Liver (tissue), 9 donors: ENCODE results near the gene GK. TPM values are rescaled to one million over a fixed set of nuclear protein-coding genes. Genes with fewer than 3 reads are reported as not detected.
"Not testable (repeated sequence)": the region's sequence is repeated elsewhere in the genome, so short reads cannot be mapped to it uniquely, and the experiment has no call there.

Experiments
- DNase-seq: peaks from one replicate; pipeline ENCODE4 v3.0.0-alpha.2; 2017; ENCODE audit warnings: low spot score
- H3K27ac ChIP-seq, 2 donors: one replicate each; pipeline ENCODE4 v1.7.0; 2013; ENCODE audit warnings: inconsistent platforms in 2 of 2, low read length in 2 of 2, control low read depth in 1 of 2, low read depth in 1 of 2, mild to moderate bottlenecking in 1 of 2
- H3K27me3 ChIP-seq, 4 donors: one replicate each; pipeline versions ENCODE4 v1.6.1 to v1.7.0; 2013; ENCODE audit warnings: low read length in 3 of 4, inconsistent platforms in 1 of 4, mild to moderate bottlenecking in 1 of 4, moderate library complexity in 1 of 4; ENCODE audit not compliant: control insufficient read depth in 4 of 4, insufficient read depth in 4 of 4
- H3K36me3 ChIP-seq, 4 donors: one replicate each; pipeline versions ENCODE4 v1.6.1 to v1.7.0; 2013; ENCODE audit warnings: low read length in 3 of 4, mild to moderate bottlenecking in 3 of 4, low read depth in 1 of 4, moderate library complexity in 1 of 4; ENCODE audit not compliant: control insufficient read depth in 4 of 4, insufficient read depth in 3 of 4
- H3K4me1 ChIP-seq, 4 donors: one replicate each; pipeline versions ENCODE4 v1.6.1 to v1.7.0; 2013; ENCODE audit warnings: low read length in 3 of 4, mild to moderate bottlenecking in 3 of 4, moderate library complexity in 1 of 4; ENCODE audit not compliant: control insufficient read depth in 4 of 4, insufficient read depth in 4 of 4
- H3K4me3 ChIP-seq, 3 donors: one replicate each; pipeline versions ENCODE4 v1.6.1 to v1.7.0; 2013; ENCODE audit warnings: low read length in 3 of 3, control low read depth in 1 of 3, low read depth in 1 of 3, mild to moderate bottlenecking in 1 of 3
- H3K9ac ChIP-seq, 2 donors: one replicate each; pipeline ENCODE4 v1.7.0; 2013; ENCODE audit warnings: low read length in 2 of 2, mild to moderate bottlenecking in 2 of 2, moderate library complexity in 2 of 2, control low read depth in 1 of 2, low read depth in 1 of 2
- H3K9me3 ChIP-seq, 4 donors: one replicate each; pipeline versions ENCODE4 v1.6.1 to v1.7.0; 2013; ENCODE audit warnings: low read length in 3 of 4; ENCODE audit not compliant: control insufficient read depth in 4 of 4
- FOXA2 ChIP-seq: IDR thresholded peaks from 2 replicates; pipeline ENCODE4 v1.6.1; 2016; ENCODE audit warnings: antibody characterized with exemption
- HNF4G ChIP-seq: IDR thresholded peaks from 2 replicates; pipeline ENCODE4 v1.6.1; 2016; ENCODE audit warnings: antibody characterized with exemption
- JUND ChIP-seq, 2 donors: IDR thresholded peaks; 2 replicates each; pipeline ENCODE4 v1.6.1; 2016; ENCODE audit warnings: antibody characterized with exemption in 2 of 2
- NR2F2 ChIP-seq: IDR thresholded peaks from 2 replicates; pipeline ENCODE4 v1.6.1; 2016; ENCODE audit warnings: antibody characterized with exemption
- RAD21 ChIP-seq, 2 donors: IDR thresholded peaks; 2 replicates each; pipeline ENCODE4 v1.6.1; 2016; ENCODE audit warnings: antibody characterized with exemption in 2 of 2, mild to moderate bottlenecking in 2 of 2
- RXRA ChIP-seq, 2 donors: IDR thresholded peaks; 2 replicates each; pipeline ENCODE4 v1.6.1; 2017 to 2018; ENCODE audit warnings: antibody characterized with exemption in 2 of 2, mild to moderate bottlenecking in 1 of 2
- TAF1 ChIP-seq: conservative IDR thresholded peaks from 2 replicates; pipeline ENCODE4 v1.6.1; 2016; ENCODE audit warnings: antibody characterized with exemption, mild to moderate bottlenecking
- YY1 ChIP-seq: IDR thresholded peaks from 2 replicates; pipeline ENCODE4 v1.6.1; 2016; ENCODE audit warnings: antibody characterized with exemption, mild to moderate bottlenecking
- WGBS: extraction: QIAGEN DNeasy Blood & Tissue Kit; methylation state at CpG from one replicate; pipeline ENCODE4 v1.1.7; 2013; 5-methylcytosine and 5-hydroxymethylcytosine counted together
- polyA plus RNA-seq, 2 donors: library from polyadenylated mRNA; stranded (reverse) in 1 of 2; unstranded in 1 of 2; fragments of 200-250 nt in 1 of 2; fragments of >200 nt in 1 of 2; fragmentation: Nextera tagmentation in 1 of 2; extraction: Ambion mirVana in 1 of 2; gene quantifications; one replicate each; pipeline versions ENCODE4 v1.2.1 to v1.2.3, GENCODE V29; 2013 to 2015
- total RNA-seq, 2 donors: library from RNA; depleted of rRNA; stranded (reverse); fragments of >200 nt; gene quantifications; one replicate each; pipeline ENCODE4 v1.2.3, GENCODE V29; 2014
- TF ChIP-seq, protein P1 (sequence below): fragments of 150-350 bp; IDR thresholded peaks from 2 replicates; pipeline ENCODE4 v1.5.1; 2017; ENCODE audit warnings: improper control_type of control experiment, low read depth, low read length; ENCODE audit not compliant: missing input control
- TF ChIP-seq, protein P2 (sequence below): IDR thresholded peaks from 2 replicates; pipeline ENCODE4 v1.6.1; 2016; ENCODE audit warnings: antibody characterized with exemption, mild to moderate bottlenecking
- TF ChIP-seq, protein P3 (sequence below): IDR thresholded peaks from 2 replicates; pipeline ENCODE4 v1.6.1; 2016; ENCODE audit warnings: antibody characterized with exemption
- donor health status: healthy.
- donor health status: healthy.
- donor health status: healthy.
- donor health status: healthy.
- donor health status: healthy.

GK gene
- total and polyA plus RNA-seq, 4 donors = 27.9 to 145 (median 44.0) TPM

DNA sequence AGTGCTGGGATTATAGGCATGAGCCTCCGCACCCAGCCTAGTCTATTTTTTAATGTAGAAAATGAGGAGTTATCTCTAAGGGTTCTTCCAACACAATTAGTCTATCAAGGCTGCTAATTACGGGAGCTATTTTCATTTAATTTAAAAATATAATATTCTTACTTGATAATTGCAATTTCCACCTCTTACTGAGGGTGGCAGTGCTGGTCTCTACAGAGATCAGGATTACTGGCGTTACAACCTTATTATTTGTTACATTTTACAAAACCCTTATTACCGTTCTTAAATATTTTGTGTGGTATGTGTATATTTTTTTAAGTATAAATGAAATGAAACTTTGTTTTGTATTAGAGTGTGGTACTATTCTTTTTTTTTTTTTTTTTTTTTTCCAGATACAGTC lies 17.6 kb upstream of the GK start:
- Histone ChIP-seq H3K4me3 (no peak overlapping the region), H3K27ac (no peak overlapping the region), H3K27me3 (no peaks in the 10 kb centered on the region), H3K36me3 (no peaks in the 10 kb centered on the region), H3K4me1 (peaks cover 0 to 2% (median 0%) of the 10 kb centered on the region in 4 donors), H3K9ac (no peak overlapping the region), H3K9me3 (no peaks in the 10 kb centered on the region)
- WGBS = 34% methylated on average over 4 of the region's 4 CpGs
- TF ChIP-seq YY1 (no peak), HNF4G (no peak), FOXA2 (no peak), NR2F2 (no peak), TAF1 (no peak), RXRA (IDR thresholded peaks at IDR 0.05) (no peak), RAD21 (IDR thresholded peaks at IDR 0.05) (peak; percentile 78)
- TF ChIP-seq, protein P1, sequence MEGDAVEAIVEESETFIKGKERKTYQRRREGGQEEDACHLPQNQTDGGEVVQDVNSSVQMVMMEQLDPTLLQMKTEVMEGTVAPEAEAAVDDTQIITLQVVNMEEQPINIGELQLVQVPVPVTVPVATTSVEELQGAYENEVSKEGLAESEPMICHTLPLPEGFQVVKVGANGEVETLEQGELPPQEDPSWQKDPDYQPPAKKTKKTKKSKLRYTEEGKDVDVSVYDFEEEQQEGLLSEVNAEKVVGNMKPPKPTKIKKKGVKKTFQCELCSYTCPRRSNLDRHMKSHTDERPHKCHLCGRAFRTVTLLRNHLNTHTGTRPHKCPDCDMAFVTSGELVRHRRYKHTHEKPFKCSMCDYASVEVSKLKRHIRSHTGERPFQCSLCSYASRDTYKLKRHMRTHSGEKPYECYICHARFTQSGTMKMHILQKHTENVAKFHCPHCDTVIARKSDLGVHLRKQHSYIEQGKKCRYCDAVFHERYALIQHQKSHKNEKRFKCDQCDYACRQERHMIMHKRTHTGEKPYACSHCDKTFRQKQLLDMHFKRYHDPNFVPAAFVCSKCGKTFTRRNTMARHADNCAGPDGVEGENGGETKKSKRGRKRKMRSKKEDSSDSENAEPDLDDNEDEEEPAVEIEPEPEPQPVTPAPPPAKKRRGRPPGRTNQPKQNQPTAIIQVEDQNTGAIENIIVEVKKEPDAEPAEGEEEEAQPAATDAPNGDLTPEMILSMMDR = peak; percentile 43
- TF ChIP-seq, protein P2, sequence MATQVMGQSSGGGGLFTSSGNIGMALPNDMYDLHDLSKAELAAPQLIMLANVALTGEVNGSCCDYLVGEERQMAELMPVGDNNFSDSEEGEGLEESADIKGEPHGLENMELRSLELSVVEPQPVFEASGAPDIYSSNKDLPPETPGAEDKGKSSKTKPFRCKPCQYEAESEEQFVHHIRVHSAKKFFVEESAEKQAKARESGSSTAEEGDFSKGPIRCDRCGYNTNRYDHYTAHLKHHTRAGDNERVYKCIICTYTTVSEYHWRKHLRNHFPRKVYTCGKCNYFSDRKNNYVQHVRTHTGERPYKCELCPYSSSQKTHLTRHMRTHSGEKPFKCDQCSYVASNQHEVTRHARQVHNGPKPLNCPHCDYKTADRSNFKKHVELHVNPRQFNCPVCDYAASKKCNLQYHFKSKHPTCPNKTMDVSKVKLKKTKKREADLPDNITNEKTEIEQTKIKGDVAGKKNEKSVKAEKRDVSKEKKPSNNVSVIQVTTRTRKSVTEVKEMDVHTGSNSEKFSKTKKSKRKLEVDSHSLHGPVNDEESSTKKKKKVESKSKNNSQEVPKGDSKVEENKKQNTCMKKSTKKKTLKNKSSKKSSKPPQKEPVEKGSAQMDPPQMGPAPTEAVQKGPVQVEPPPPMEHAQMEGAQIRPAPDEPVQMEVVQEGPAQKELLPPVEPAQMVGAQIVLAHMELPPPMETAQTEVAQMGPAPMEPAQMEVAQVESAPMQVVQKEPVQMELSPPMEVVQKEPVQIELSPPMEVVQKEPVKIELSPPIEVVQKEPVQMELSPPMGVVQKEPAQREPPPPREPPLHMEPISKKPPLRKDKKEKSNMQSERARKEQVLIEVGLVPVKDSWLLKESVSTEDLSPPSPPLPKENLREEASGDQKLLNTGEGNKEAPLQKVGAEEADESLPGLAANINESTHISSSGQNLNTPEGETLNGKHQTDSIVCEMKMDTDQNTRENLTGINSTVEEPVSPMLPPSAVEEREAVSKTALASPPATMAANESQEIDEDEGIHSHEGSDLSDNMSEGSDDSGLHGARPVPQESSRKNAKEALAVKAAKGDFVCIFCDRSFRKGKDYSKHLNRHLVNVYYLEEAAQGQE = no peak
- TF ChIP-seq, protein P3, sequence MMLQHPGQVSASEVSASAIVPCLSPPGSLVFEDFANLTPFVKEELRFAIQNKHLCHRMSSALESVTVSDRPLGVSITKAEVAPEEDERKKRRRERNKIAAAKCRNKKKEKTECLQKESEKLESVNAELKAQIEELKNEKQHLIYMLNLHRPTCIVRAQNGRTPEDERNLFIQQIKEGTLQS = no peak
- DNase-seq = no peak

DNA sequence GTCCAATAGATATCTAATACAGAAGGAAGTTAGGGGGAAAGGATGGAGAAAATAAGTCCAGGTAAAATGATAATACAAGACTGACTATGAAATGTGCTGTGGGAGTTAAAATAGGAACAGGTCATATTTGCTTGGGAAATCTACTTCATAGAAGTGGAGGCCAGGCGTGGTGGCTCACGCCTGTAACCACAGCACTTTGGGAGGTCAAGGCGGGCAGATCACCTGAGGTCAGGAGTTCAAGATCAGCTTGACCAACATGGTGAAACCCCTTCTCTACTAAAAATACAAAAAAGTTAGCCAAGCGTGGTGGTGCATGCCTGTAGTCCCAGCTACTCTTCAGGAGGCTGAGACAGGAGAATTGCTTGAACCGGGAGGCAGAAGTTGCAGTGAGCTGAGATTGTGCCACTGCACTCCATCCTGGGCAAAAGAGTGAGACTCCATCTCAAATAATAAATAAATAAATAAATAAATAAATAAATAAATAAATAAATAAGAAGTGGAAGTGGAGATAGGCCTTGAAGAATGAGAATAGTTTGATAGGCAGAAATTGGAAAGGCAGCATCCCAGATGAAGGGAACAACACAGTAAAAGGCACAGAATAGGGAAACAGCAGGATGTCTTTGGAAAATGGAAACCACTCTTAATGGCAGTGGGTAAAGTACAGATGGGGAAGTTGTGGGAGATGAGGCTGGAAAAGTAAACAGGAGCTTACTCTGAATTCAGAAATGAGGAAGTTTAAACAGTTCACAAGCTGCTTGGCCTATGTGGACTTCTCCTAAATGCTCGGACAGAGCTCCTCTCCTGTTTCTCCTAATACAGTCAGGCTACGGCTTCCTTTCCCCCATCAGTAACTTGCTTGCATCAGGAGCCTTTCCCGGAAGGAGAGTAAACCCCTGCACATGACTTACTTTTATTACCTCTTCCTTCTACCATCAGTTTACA lies 15.1 kb upstream of the GK start:
- H3K4me3 ChIP-seq = no peak overlapping the region
- H3K9me3 ChIP-seq = no peaks in the 10 kb centered on the region
- H3K4me1 ChIP-seq = peaks cover 0 to 2% (median 0%) of the 10 kb centered on the region in 4 donors
- no peak overlapping the region for H3K27ac ChIP-seq
- no peaks in the 10 kb centered on the region for H3K36me3 ChIP-seq
- TF ChIP-seq JUND (IDR thresholded peaks at IDR 0.05) (no peak), FOXA2 (no peak)
- TF ChIP-seq, protein P1 = no peak
- no peaks in the 10 kb centered on the region for H3K27me3 ChIP-seq
- no peak overlapping the region for H3K9ac ChIP-seq
- DNase-seq = no peak
- WGBS = 91% methylated on average over 8 of the region's 8 CpGs

DNA sequence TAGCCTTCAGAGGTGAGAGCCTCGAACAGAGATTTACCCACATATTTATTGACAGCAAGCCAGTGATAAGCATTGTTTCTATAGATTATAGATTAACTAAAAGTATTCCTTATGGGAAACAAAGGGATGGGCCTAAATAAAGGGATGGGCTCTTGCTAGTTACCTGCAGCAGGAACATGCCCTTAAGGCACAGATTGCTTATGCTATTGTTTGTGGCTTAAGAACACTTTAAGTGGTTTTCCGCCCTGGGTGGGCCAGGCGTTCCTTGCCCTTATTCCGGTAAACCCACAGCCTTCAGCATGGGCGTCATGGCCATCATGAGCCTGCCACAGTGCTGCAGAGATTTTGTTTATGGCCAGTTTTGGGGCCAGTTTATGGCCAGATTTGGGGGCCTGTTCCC lies 13.5 kb upstream of the GK start:
- DNase-seq, H3K27ac ChIP-seq, H3K4me1 ChIP-seq, H3K9me3 ChIP-seq, H3K4me3 ChIP-seq, H3K36me3 ChIP-seq, H3K9ac ChIP-seq, H3K27me3 ChIP-seq: not testable (repeated sequence)
- 73% methylated on average over 5 of the region's 5 CpGs for WGBS
